MM.1S (cell line): ENCODE results near the gene ZDBF2.
"Not testable (repeated sequence)": the region's sequence is repeated elsewhere in the genome, so short reads cannot be mapped to it uniquely, and the experiment has no call there.

Experiments used
- DNase-seq: peaks from one replicate; pipeline ENCODE4 v3.0.0-alpha.2; 2015
- H2AFZ ChIP-seq: fragments of 300-600 bp; sonication (generic); 2 replicates; pipeline ENCODE4 v1.6.0; 2016; ENCODE audit warnings: antibody characterized with exemption, low read length
- H3F3A ChIP-seq: fragments of 300-600 bp; sonication (generic); 2 replicates; pipeline ENCODE4 v1.6.1; 2016; ENCODE audit warnings: mild to moderate bottlenecking, antibody characterized with exemption, low read length, moderate library complexity, mixed read lengths; ENCODE audit not compliant: insufficient read depth
- H3K27ac ChIP-seq: fragments of 300-600 bp; sonication (generic); 2 replicates; pipeline ENCODE4 v1.5.1; 2016; ENCODE audit warnings: mild to moderate bottlenecking, low read length
- H3K27me3 ChIP-seq: fragments of 300-600 bp; sonication (generic); replicated peaks from 2 replicates; pipeline ENCODE4 v1.6.0; 2016; ENCODE audit warnings: low read length; ENCODE audit not compliant: insufficient read depth
- H3K36me3 ChIP-seq: fragments of 300-600 bp; sonication (generic); replicated peaks from 2 replicates; pipeline ENCODE4 v1.6.1; 2016; ENCODE audit warnings: mild to moderate bottlenecking, low read length, mixed read lengths; ENCODE audit not compliant: insufficient read depth
- H3K4me1 ChIP-seq: fragments of 300-600 bp; sonication (generic); 2 replicates; pipeline ENCODE4 v1.6.1; 2016; ENCODE audit warnings: low read length, mixed read lengths
- H3K4me2 ChIP-seq: fragments of 300-600 bp; sonication (generic); 2 replicates; pipeline ENCODE4 v1.6.0; 2016; ENCODE audit warnings: low read depth, low read length
- H3K4me3 ChIP-seq: fragments of 300-600 bp; sonication (generic); 2 replicates; pipeline ENCODE4 v1.5.1; 2016; ENCODE audit warnings: low read length, mixed read lengths
- H3K79me2 ChIP-seq: fragments of 300-600 bp; sonication (generic); 2 replicates; pipeline ENCODE4 v1.6.1; 2016; ENCODE audit warnings: mixed run types, low read length, mixed read lengths
- H3K9ac ChIP-seq: fragments of 300-600 bp; sonication (generic); 2 replicates; pipeline ENCODE4 v1.6.1; 2016; ENCODE audit warnings: low read length, mixed read lengths
- H3K9me2 ChIP-seq: fragments of 300-600 bp; sonication (generic); replicated peaks from 2 replicates; pipeline ENCODE4 v1.6.1; 2016; ENCODE audit warnings: mild to moderate bottlenecking, low read length, mixed read lengths; ENCODE audit not compliant: insufficient read depth
- H3K9me3 ChIP-seq: fragments of 300-600 bp; sonication (generic); replicated peaks from 2 replicates; pipeline ENCODE4 v1.6.1; 2016; ENCODE audit warnings: mild to moderate bottlenecking, low read length, mixed read lengths; ENCODE audit not compliant: insufficient read depth
- H4K20me1 ChIP-seq: fragments of 300-600 bp; sonication (generic); 2 replicates; pipeline ENCODE4 v1.6.1; 2016; ENCODE audit warnings: mild to moderate bottlenecking, low read length, moderate library complexity, mixed read lengths; ENCODE audit not compliant: insufficient read depth
- EZH2 ChIP-seq: fragments of 300-600 bp; sonication (generic); optimal IDR thresholded peaks from 2 replicates; pipeline ENCODE3; 2017; ENCODE audit warnings: low read depth, mild to moderate bottlenecking, antibody characterized with exemption, low read length, mixed read lengths
- EZH2phosphoT487 ChIP-seq: fragments of 300-600 bp; sonication (generic); IDR thresholded peaks from 2 replicates; pipeline ENCODE4 v1.6.1; 2018; ENCODE audit warnings: antibody characterized with exemption, low read length
- TF ChIP-seq, protein P1 (sequence below): fragments of 300-600 bp; sonication (generic); IDR thresholded peaks from 2 replicates; pipeline ENCODE4 v1.5.1; 2016; ENCODE audit warnings: antibody characterized with exemption, low read length, mixed read lengths

ZDBF2 gene

DNA sequence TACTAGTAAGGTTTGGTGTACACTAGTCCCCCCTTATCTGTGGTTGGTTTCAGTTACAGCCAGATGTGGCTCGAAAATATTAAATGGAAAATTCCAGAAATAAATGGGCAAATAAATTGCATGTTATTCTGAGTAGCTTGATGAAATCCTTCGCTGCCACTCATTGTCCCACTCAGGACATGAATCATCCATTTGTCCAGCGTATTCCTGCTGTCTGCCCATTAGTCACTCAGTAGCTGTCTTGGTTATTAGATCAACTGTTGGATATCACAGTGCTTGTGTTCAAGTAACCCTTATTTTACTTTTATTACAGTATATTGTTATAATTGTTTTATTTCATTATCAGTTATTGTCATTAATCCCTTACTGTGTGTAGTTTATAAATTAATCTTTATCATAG lies 21.7 kb downstream of the ZDBF2 start:
- Histone ChIP-seq H3K27me3 (no peaks in the 10 kb centered on the region), H3K79me2 (peaks cover 6% of the 10 kb centered on the region; the same call in 1 of the 2 replicates), H3F3A (peaks cover 4% of the 10 kb centered on the region), H3K36me3 (peaks cover 8% of the 10 kb centered on the region; the same call in 1 of the 2 replicates), H3K4me1 (no peaks in the 10 kb centered on the region), H3K9ac (no peak overlapping the region), H3K4me2 (no peak overlapping the region), H3K27ac (no peak overlapping the region), H3K9me2 (no peaks in the 10 kb centered on the region), H4K20me1 (no peaks in the 10 kb centered on the region), H3K9me3 (no peaks in the 10 kb centered on the region), H2AFZ (no peak overlapping the region), H3K4me3 (no peak overlapping the region)
- no peak for TF ChIP-seq EZH2
- TF ChIP-seq, protein P1, sequence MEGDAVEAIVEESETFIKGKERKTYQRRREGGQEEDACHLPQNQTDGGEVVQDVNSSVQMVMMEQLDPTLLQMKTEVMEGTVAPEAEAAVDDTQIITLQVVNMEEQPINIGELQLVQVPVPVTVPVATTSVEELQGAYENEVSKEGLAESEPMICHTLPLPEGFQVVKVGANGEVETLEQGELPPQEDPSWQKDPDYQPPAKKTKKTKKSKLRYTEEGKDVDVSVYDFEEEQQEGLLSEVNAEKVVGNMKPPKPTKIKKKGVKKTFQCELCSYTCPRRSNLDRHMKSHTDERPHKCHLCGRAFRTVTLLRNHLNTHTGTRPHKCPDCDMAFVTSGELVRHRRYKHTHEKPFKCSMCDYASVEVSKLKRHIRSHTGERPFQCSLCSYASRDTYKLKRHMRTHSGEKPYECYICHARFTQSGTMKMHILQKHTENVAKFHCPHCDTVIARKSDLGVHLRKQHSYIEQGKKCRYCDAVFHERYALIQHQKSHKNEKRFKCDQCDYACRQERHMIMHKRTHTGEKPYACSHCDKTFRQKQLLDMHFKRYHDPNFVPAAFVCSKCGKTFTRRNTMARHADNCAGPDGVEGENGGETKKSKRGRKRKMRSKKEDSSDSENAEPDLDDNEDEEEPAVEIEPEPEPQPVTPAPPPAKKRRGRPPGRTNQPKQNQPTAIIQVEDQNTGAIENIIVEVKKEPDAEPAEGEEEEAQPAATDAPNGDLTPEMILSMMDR: no peak
- TF ChIP-seq EZH2phosphoT487: no peak
- no peak for DNase-seq

DNA sequence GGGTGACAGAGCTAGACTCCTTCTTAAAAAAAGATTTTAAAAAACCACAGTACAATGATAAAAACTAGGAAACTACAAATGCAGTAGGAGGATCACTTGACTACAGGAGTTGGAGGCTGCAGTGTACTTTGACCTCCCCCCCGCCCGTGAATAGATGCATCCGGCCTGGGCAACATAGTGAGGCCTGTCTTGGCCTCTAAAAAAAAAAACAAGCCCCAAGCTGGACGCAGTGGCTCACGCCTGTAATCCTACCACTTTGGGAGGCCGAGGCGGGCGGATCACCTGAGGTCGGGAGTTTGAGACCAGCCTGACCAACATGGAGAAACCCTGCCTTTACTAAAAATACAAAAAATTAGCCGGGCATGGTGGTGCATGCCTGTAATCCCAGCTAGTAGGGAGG lies 25.1 kb downstream of the ZDBF2 start:
- H3K27me3 ChIP-seq, H3K4me1 ChIP-seq, H3K9me3 ChIP-seq, H3K9me2 ChIP-seq, DNase-seq, H3K9ac ChIP-seq, H3K4me3 ChIP-seq, H3K4me2 ChIP-seq, H3F3A ChIP-seq, H3K27ac ChIP-seq, H2AFZ ChIP-seq, H4K20me1 ChIP-seq: not testable (repeated sequence)
- H3K36me3 ChIP-seq: peaks cover 11% of the 10 kb centered on the region
- H3K79me2 ChIP-seq: peaks cover 10% of the 10 kb centered on the region; the same call in 1 of the 2 replicates

DNA sequence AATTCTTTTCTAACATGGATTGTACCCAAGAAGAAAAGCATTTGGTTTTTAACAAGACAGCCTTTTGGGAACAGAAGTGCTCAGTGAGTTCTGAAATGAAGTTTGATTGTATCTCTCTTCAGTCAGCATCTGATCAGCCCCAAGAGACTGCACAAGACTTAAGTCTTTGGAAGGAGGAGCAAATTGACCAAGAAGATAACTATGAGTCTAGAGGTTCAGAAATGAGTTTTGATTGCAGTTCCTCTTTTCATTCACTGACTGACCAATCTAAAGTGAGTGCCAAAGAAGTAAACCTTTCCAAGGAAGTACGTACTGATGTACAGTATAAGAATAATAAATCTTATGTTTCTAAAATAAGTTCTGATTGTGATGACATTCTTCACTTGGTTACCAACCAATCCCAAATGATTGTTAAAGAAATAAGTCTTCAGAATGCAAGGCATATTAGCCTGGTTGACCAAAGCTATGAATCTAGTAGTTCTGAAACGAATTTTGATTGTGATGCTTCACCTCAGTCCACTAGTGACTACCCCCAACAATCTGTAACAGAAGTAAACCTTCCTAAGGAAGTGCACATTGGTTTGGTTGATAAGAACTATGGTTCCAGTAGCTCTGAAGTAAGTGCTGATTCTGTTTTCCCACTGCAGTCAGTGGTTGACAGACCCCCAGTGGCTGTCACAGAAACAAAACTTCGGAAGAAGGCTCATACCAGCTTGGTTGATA lies 31.2 kb downstream of the ZDBF2 start:
- Histone ChIP-seq H3F3A (peaks cover 4% of the 10 kb centered on the region), H3K4me1 (no peaks in the 10 kb centered on the region), H3K4me3 (no peak overlapping the region), H3K4me2 (no peak overlapping the region), H3K9me3 (no peaks in the 10 kb centered on the region), H3K79me2 (peaks cover 10% of the 10 kb centered on the region; the same call in 1 of the 2 replicates), H3K27me3 (no peaks in the 10 kb centered on the region), H3K9me2 (no peaks in the 10 kb centered on the region), H3K9ac (no peak overlapping the region), H3K36me3 (peaks cover 15% of the 10 kb centered on the region; the same call in 1 of the 2 replicates), H3K27ac (no peak overlapping the region), H2AFZ (no peak overlapping the region), H4K20me1 (no peaks in the 10 kb centered on the region)
- DNase-seq: no peak
- TF ChIP-seq, protein P1: no peak
- TF ChIP-seq EZH2 (no peak), EZH2phosphoT487 (no peak)

DNA sequence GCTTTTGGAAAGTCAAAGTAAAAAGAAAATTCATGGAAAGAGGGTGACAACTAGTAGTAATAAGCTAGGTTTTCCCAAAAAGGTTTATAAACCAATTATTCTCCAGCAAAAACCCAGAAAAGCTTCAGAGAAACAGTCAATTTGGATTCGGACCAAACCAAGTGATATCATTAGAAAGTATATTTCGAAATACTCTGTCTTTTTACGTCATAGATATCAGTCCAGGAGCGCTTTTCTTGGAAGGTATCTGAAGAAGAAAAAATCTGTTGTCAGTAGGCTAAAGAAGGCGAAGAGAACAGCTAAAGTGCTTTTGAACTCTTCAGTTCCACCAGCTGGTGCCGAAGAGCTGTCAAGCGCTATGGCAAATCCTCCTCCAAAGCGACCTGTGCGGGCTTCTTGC lies 36.6 kb downstream of the ZDBF2 start:
- no peak overlapping the region for H3K27ac ChIP-seq
- H3K4me3 ChIP-seq: no peak overlapping the region
- no peak overlapping the region for H3K9ac ChIP-seq
- H3F3A ChIP-seq: no peaks in the 10 kb centered on the region
- H3K9me2 ChIP-seq: no peaks in the 10 kb centered on the region
- H3K27me3 ChIP-seq: no peaks in the 10 kb centered on the region
- no peaks in the 10 kb centered on the region for H3K9me3 ChIP-seq
- no peak overlapping the region for H2AFZ ChIP-seq
- no peak for DNase-seq
- no peaks in the 10 kb centered on the region for H4K20me1 ChIP-seq
- H3K4me1 ChIP-seq: no peaks in the 10 kb centered on the region
- TF ChIP-seq, protein P1: no peak
- TF ChIP-seq EZH2: no peak
- no peak for TF ChIP-seq EZH2phosphoT487
- no peaks in the 10 kb centered on the region for H3K79me2 ChIP-seq
- no peak overlapping the region for H3K4me2 ChIP-seq
- no peaks in the 10 kb centered on the region for H3K36me3 ChIP-seq
